ENCODE data around the gene TP53BP2.
"Not testable (repeated sequence)": the region's sequence is repeated elsewhere in the genome, so short reads cannot be mapped to it uniquely, and the experiment has no call there.

Gene TP53BP2

DNA sequence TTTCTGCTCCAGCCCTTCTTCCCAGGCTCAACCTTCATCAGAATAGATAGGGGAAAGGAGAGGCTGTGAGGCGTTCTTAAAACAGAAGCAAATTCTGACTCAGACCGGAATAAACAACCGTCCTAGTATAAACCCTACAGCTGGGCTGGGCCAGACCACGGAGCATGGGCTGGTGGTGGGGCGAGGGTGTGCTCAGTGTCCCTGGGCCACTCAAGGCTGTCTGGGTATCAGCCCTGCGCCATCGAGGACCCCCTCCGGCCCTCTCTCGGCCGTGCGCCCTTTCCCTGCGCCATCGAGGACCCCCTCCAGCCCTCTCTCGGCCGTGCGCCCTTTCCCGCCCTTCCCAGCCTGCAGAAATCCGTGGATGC, 97.4 kb downstream of the TP53BP2 start:
- in situ Hi-C loops (cut with HindIII; ENCODE audit: low sequenced_read_pairs), result no loop called here
- DNase-seq (ENCODE audit: low read depth), result no peak
- H3K4me3 ChIP-seq (ENCODE audit: low read depth, low read length), result peak overlapping the region; percentile 15
- TF ChIP-seq, protein P1, sequence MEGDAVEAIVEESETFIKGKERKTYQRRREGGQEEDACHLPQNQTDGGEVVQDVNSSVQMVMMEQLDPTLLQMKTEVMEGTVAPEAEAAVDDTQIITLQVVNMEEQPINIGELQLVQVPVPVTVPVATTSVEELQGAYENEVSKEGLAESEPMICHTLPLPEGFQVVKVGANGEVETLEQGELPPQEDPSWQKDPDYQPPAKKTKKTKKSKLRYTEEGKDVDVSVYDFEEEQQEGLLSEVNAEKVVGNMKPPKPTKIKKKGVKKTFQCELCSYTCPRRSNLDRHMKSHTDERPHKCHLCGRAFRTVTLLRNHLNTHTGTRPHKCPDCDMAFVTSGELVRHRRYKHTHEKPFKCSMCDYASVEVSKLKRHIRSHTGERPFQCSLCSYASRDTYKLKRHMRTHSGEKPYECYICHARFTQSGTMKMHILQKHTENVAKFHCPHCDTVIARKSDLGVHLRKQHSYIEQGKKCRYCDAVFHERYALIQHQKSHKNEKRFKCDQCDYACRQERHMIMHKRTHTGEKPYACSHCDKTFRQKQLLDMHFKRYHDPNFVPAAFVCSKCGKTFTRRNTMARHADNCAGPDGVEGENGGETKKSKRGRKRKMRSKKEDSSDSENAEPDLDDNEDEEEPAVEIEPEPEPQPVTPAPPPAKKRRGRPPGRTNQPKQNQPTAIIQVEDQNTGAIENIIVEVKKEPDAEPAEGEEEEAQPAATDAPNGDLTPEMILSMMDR (IDR thresholded peaks at IDR 0.05; ENCODE audit: low read depth, low read length, missing control alignments), result no peak

DNA sequence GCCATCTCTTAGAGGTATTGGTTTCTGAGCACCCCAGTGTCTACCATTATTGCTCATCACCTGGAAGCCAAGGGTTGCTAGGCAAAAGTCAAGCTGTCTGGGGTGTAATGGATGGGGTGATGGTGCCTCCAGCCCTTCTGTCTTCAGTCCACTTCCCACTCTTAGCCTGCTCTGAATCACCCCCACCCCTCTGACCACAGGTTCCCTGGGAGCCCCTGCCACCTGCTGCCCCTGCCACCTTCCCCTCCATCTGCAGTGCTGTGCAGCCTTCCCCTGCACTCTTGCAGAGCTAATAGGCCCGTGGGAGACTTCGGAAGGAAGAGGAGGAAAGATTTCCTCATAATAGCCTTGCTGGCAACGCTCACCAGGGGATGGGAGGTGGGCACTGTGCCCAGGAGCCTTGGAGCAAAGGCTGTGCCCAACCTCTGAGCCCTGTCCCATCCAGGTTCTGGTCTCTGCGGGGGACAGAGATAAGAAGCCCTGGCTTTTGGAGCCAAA, 97.9 kb downstream of the TP53BP2 start:
- no peak overlapping the region for H3K4me3 ChIP-seq (ENCODE audit: low read depth, low read length)
- DNase-seq (ENCODE audit: low read depth), result no peak
- TF ChIP-seq, protein P1 (IDR thresholded peaks at IDR 0.05; ENCODE audit: low read depth, low read length, missing control alignments), result no peak
- in situ Hi-C loops (cut with HindIII; ENCODE audit: low sequenced_read_pairs), result no loop called here

DNA sequence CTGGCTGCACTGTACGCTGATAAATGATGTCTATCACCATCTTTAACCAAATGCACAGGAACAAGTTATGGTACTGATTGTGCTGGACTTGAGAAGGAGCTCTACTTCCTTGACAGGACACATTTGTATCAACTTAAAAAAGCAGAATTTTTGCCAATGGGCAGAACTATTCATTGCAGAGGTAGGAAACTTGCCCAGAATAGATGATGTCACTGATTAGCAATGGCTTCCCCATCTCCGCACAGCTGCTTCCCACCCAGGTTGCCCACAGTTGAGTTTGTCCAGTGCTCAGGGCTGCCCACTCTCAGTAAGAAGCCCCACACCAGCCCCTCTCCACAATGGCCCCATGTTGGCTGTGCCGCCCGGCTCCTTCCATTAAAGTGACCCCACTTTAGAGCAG, 100.0 kb downstream of the TP53BP2 start:
- TF ChIP-seq, protein P1 (IDR thresholded peaks at IDR 0.05; ENCODE audit: low read depth, low read length, missing control alignments), result no peak
- DNase-seq (ENCODE audit: low read depth), result no peak
- in situ Hi-C loops (cut with HindIII; ENCODE audit: low sequenced_read_pairs), result no loop called here
- no peak overlapping the region for H3K4me3 ChIP-seq (ENCODE audit: low read depth, low read length)

DNA sequence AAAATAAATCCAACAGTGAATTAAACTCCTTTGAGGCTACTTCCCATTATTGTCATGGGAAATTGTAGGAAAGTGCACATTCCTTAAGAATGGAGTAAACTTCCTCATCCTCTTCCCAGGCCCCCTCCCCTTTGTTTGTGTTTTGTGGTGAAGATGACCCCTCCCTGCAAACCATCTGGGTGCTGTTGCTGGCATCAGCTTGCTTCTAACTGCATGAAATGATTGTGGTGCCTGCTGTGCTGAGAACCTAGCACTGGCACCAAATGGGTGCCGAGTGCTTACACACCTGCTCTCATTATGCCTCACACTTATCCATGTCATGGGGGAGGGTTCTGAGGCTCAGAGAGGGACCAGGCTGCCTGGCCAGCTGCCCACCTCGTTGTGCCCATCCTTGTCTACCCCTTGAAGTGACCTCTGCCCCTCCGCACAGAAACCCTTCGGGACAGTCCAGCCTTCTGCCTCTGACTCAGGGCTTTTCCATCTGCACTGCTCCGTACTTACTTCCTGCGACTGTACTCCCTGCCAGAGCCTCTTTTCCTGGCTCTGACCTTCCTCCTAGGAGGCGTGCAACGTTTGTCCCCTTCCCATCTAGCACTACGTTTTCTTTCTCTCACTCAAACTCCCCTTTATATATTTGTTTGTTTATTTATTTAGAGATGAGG, 102.8 kb downstream of the TP53BP2 start:
- DNase-seq (ENCODE audit: low read depth), result no peak
- no peak overlapping the region for H3K4me3 ChIP-seq (ENCODE audit: low read depth, low read length)
- TF ChIP-seq, protein P1 (IDR thresholded peaks at IDR 0.05; ENCODE audit: low read depth, low read length, missing control alignments), result no peak
- in situ Hi-C loops (cut with HindIII; ENCODE audit: low sequenced_read_pairs), result no loop called here

DNA sequence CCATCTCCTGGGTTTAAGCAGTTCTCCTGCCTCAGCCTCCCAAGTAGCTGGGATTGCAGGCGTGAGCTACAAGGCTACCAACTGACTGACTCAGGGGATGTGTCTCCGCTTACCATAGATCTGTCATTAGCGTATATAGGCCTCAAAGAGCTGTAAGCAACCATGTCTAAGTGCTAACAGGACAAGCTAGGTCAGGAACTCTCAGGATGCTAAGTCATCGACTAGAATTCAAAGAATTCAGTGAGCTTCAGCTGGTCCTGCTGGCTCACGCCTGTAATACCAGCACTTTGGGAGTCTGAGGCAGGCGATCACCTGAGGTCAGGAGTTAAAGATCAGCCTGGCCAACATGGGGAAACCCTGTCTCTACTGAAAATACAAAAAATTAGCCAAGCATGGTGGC, 103.9 kb downstream of the TP53BP2 start:
- in situ Hi-C loops (cut with HindIII; ENCODE audit: low sequenced_read_pairs), result no loop called here
- no peak for DNase-seq (ENCODE audit: low read depth)
- TF ChIP-seq, protein P1 (IDR thresholded peaks at IDR 0.05; ENCODE audit: low read depth, low read length, missing control alignments), result no peak
- no peak overlapping the region for H3K4me3 ChIP-seq (ENCODE audit: low read depth, low read length)

DNA sequence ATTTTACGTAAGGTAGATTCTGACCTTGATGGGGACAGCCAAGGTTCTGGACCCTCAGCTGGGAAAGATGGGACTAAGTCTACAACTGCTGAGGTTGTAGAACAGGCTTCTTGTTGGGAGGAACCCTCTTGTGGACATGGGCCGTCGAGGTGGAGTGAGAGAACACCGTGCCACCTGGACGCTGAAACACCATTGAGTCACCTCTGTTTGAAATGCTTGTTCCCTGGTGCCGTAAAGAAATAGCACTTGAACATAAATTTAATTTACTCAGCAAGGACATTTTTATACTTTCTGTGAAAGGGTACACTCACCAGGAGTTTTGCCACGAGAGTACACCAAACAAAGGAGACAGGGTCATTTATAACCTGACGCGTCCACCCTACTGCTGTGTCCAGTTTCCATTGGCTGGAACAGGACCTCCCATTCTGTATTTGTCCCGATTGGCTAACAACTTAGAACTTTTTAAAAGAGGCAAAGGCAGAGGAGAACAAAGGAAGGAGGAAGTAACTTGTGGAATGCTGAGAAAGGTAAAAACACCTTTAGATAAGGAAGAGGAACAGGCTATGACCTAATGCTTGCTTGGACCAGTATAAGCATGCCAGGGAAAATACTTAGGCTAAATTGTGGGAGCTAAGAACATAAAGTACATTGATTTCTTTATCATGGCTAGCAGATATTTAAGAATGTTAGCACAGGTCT, 105.6 kb downstream of the TP53BP2 start:
- H3K4me3 ChIP-seq (ENCODE audit: low read depth, low read length); in situ Hi-C loops (cut with HindIII; ENCODE audit: low sequenced_read_pairs); DNase-seq (ENCODE audit: low read depth): not testable (repeated sequence)

DNA sequence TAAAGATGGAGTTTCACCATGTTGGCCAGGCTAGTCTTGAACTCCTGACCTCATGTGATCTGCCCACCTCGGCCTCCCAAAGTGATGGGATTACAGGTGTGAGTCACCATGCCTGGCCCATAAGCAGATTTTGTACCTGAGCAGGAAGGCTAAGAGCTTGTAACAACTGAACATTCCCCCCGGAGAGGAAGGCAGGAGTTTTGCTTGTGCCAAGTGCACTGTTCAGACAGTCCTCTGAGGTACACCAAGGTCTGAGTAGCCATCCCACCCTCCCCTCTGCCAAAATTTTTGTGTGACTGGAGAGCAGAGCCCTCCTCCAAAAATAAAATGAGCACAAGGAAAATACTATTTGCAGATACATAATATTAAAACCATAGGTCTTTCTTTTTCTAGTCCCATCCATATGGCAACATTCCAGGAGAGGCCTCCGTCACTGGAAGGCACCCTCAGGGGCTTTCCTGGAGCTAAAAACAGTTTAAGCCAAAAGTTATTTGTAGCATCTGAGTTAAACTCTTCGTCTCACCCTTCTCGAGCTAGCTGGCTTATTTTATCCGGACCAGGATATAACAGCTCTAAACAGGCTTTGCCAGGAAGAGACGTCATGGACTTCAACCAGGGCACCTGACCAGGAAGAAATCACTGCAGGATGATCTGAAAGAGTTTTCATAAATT, 106.2 kb downstream of the TP53BP2 start:
- DNase-seq (ENCODE audit: low read depth), result no peak
- TF ChIP-seq, protein P1 (IDR thresholded peaks at IDR 0.05; ENCODE audit: low read depth, low read length, missing control alignments), result no peak
- in situ Hi-C loops (cut with HindIII; ENCODE audit: low sequenced_read_pairs), result no loop called here
- H3K4me3 ChIP-seq (ENCODE audit: low read depth, low read length), result no peak overlapping the region

Measured in astrocyte of the cerebellum (primary cell).